Liver (tissue), 9 donors: ENCODE data around the gene SCGN. TPM values are rescaled to one million over a fixed set of nuclear protein-coding genes. Genes with fewer than 3 reads are reported as not detected.

ENCODE experiments used
- DNase-seq: peaks from one replicate; pipeline ENCODE4 v3.0.0-alpha.2; 2017; ENCODE audit warnings: low spot score
- H3K27ac ChIP-seq, 2 donors: one replicate each; pipeline ENCODE4 v1.7.0; 2013; ENCODE audit warnings: inconsistent platforms in 2 of 2, low read length in 2 of 2, control low read depth in 1 of 2, low read depth in 1 of 2, mild to moderate bottlenecking in 1 of 2
- H3K27me3 ChIP-seq, 4 donors: one replicate each; pipeline versions ENCODE4 v1.6.1 to v1.7.0; 2013; ENCODE audit warnings: low read length in 3 of 4, inconsistent platforms in 1 of 4, mild to moderate bottlenecking in 1 of 4, moderate library complexity in 1 of 4; ENCODE audit not compliant: control insufficient read depth in 4 of 4, insufficient read depth in 4 of 4
- H3K36me3 ChIP-seq, 4 donors: one replicate each; pipeline versions ENCODE4 v1.6.1 to v1.7.0; 2013; ENCODE audit warnings: low read length in 3 of 4, mild to moderate bottlenecking in 3 of 4, low read depth in 1 of 4, moderate library complexity in 1 of 4; ENCODE audit not compliant: control insufficient read depth in 4 of 4, insufficient read depth in 3 of 4
- H3K4me1 ChIP-seq, 4 donors: one replicate each; pipeline versions ENCODE4 v1.6.1 to v1.7.0; 2013; ENCODE audit warnings: low read length in 3 of 4, mild to moderate bottlenecking in 3 of 4, moderate library complexity in 1 of 4; ENCODE audit not compliant: control insufficient read depth in 4 of 4, insufficient read depth in 4 of 4
- H3K4me3 ChIP-seq, 3 donors: one replicate each; pipeline versions ENCODE4 v1.6.1 to v1.7.0; 2013; ENCODE audit warnings: low read length in 3 of 3, control low read depth in 1 of 3, low read depth in 1 of 3, mild to moderate bottlenecking in 1 of 3
- H3K9ac ChIP-seq, 2 donors: one replicate each; pipeline ENCODE4 v1.7.0; 2013; ENCODE audit warnings: low read length in 2 of 2, mild to moderate bottlenecking in 2 of 2, moderate library complexity in 2 of 2, control low read depth in 1 of 2, low read depth in 1 of 2
- H3K9me3 ChIP-seq, 4 donors: one replicate each; pipeline versions ENCODE4 v1.6.1 to v1.7.0; 2013; ENCODE audit warnings: low read length in 3 of 4; ENCODE audit not compliant: control insufficient read depth in 4 of 4
- EGR1 ChIP-seq, 2 donors: IDR thresholded peaks; 2 replicates each; pipeline ENCODE4 v1.6.1; 2016 to 2018; ENCODE audit warnings: antibody characterized with exemption in 2 of 2, low read depth in 2 of 2
- FOXA2 ChIP-seq: IDR thresholded peaks from 2 replicates; pipeline ENCODE4 v1.6.1; 2016; ENCODE audit warnings: antibody characterized with exemption
- GABPA ChIP-seq, 2 donors: IDR thresholded peaks in 1 of 2; conservative IDR thresholded peaks in 1 of 2; 2 replicates each; pipeline ENCODE4 v1.6.1; 2016; ENCODE audit warnings: antibody characterized with exemption in 2 of 2, mild to moderate bottlenecking in 1 of 2, moderate library complexity in 1 of 2
- HNF4A ChIP-seq, 2 donors: conservative IDR thresholded peaks; 2 replicates each; pipeline ENCODE4 v1.6.1; 2016; ENCODE audit warnings: antibody characterized with exemption in 2 of 2, mild to moderate bottlenecking in 2 of 2
- HNF4G ChIP-seq: IDR thresholded peaks from 2 replicates; pipeline ENCODE4 v1.6.1; 2016; ENCODE audit warnings: antibody characterized with exemption
- JUND ChIP-seq, 2 donors: IDR thresholded peaks; 2 replicates each; pipeline ENCODE4 v1.6.1; 2016; ENCODE audit warnings: antibody characterized with exemption in 2 of 2
- NR2F2 ChIP-seq: IDR thresholded peaks from 2 replicates; pipeline ENCODE4 v1.6.1; 2016; ENCODE audit warnings: antibody characterized with exemption
- RAD21 ChIP-seq, 2 donors: IDR thresholded peaks; 2 replicates each; pipeline ENCODE4 v1.6.1; 2016; ENCODE audit warnings: antibody characterized with exemption in 2 of 2, mild to moderate bottlenecking in 2 of 2
- RXRA ChIP-seq, 2 donors: IDR thresholded peaks; 2 replicates each; pipeline ENCODE4 v1.6.1; 2017 to 2018; ENCODE audit warnings: antibody characterized with exemption in 2 of 2, mild to moderate bottlenecking in 1 of 2
- SP1 ChIP-seq: IDR thresholded peaks from 2 replicates; pipeline ENCODE4 v1.6.1; 2018; ENCODE audit warnings: antibody characterized with exemption, mild to moderate bottlenecking
- TAF1 ChIP-seq: conservative IDR thresholded peaks from 2 replicates; pipeline ENCODE4 v1.6.1; 2016; ENCODE audit warnings: antibody characterized with exemption, mild to moderate bottlenecking
- YY1 ChIP-seq: IDR thresholded peaks from 2 replicates; pipeline ENCODE4 v1.6.1; 2016; ENCODE audit warnings: antibody characterized with exemption, mild to moderate bottlenecking
- WGBS: extraction: QIAGEN DNeasy Blood & Tissue Kit; methylation state at CpG from one replicate; pipeline ENCODE4 v1.1.7; 2013; 5-methylcytosine and 5-hydroxymethylcytosine counted together
- polyA plus RNA-seq, 2 donors: library from polyadenylated mRNA; stranded (reverse) in 1 of 2; unstranded in 1 of 2; fragments of 200-250 nt in 1 of 2; fragments of >200 nt in 1 of 2; fragmentation: Nextera tagmentation in 1 of 2; extraction: Ambion mirVana in 1 of 2; gene quantifications; one replicate each; pipeline versions ENCODE4 v1.2.1 to v1.2.3, GENCODE V29; 2013 to 2015
- total RNA-seq, 2 donors: library from RNA; depleted of rRNA; stranded (reverse); fragments of >200 nt; gene quantifications; one replicate each; pipeline ENCODE4 v1.2.3, GENCODE V29; 2014
- TF ChIP-seq, protein P1 (sequence below): fragments of 150-350 bp; IDR thresholded peaks from 2 replicates; pipeline ENCODE4 v1.5.1; 2017; ENCODE audit warnings: improper control_type of control experiment, low read depth, low read length; ENCODE audit not compliant: missing input control
- TF ChIP-seq, protein P2 (sequence below): IDR thresholded peaks from 2 replicates; pipeline ENCODE4 v1.6.1; 2016; ENCODE audit warnings: antibody characterized with exemption
- TF ChIP-seq, protein P3 (sequence below): IDR thresholded peaks from 2 replicates; pipeline ENCODE4 v1.6.1; 2016; ENCODE audit warnings: antibody characterized with exemption
- TF ChIP-seq, protein P4 (sequence below): IDR thresholded peaks from 2 replicates; pipeline ENCODE4 v1.6.1; 2016; ENCODE audit warnings: antibody characterized with exemption, mild to moderate bottlenecking
- donor health status: healthy.
- donor health status: healthy.
- donor health status: healthy.
- donor health status: healthy.
- donor health status: healthy.

Gene SCGN
- total and polyA plus RNA-seq, 4 donors = 0.28 to 8.1 (median 2.8) TPM

DNA sequence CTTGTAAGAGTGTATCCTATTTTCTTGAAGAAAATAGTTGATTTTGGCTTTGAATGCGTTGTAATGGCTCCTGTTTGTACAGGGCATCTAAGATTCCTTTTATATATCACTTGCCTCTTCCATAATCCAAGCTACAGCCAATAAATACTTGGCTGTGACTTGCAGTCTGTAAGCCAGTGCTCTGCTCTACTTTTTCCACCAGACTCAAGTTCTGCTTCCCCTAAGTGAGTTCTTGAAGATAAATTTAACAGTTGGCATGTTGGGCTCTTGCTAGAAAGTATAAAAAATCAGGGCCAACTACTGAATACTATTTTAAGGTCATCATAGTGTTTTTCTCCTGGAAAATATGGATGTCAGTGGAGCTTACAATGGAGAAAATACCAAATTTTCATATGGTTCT lies 36.5 kb upstream of the SCGN start (continued):
- TF ChIP-seq FOXA2 (no peak), EGR1 (IDR thresholded peaks at IDR 0.05; ENCODE audit: low read depth in 2 of 2) (no peak), JUND (IDR thresholded peaks at IDR 0.05) (no peak)
- TF ChIP-seq, protein P1, sequence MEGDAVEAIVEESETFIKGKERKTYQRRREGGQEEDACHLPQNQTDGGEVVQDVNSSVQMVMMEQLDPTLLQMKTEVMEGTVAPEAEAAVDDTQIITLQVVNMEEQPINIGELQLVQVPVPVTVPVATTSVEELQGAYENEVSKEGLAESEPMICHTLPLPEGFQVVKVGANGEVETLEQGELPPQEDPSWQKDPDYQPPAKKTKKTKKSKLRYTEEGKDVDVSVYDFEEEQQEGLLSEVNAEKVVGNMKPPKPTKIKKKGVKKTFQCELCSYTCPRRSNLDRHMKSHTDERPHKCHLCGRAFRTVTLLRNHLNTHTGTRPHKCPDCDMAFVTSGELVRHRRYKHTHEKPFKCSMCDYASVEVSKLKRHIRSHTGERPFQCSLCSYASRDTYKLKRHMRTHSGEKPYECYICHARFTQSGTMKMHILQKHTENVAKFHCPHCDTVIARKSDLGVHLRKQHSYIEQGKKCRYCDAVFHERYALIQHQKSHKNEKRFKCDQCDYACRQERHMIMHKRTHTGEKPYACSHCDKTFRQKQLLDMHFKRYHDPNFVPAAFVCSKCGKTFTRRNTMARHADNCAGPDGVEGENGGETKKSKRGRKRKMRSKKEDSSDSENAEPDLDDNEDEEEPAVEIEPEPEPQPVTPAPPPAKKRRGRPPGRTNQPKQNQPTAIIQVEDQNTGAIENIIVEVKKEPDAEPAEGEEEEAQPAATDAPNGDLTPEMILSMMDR = no peak

DNA sequence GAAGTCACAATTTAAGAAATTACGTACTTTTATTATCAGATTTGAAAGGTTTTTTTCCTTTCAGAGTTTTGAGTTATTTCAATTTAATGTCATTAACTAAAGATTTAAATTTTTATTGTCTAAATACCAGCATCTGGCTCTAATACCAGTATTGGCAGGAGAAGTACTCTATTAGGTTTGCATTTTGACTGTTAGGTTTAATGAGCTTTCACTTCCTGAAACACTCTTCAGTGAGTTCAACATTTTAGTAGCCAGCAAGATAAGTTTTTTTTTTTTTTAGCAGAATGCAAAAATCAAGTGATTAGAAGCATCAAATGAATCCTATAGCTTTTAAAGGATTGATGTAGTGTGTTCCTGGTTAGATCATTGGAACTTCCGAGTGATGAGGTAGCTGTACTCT lies 34.0 kb upstream of the SCGN start:
- Histone ChIP-seq H3K4me1 (peaks cover 0 to 6% (median 4%) of the 10 kb centered on the region in 4 donors), H3K9ac (no peak overlapping the region), H3K27me3 (no peaks in the 10 kb centered on the region), H3K27ac (no peak overlapping the region), H3K4me3 (no peak overlapping the region), H3K36me3 (no peaks in the 10 kb centered on the region), H3K9me3 (no peaks in the 10 kb centered on the region)
- TF ChIP-seq, protein P2, sequence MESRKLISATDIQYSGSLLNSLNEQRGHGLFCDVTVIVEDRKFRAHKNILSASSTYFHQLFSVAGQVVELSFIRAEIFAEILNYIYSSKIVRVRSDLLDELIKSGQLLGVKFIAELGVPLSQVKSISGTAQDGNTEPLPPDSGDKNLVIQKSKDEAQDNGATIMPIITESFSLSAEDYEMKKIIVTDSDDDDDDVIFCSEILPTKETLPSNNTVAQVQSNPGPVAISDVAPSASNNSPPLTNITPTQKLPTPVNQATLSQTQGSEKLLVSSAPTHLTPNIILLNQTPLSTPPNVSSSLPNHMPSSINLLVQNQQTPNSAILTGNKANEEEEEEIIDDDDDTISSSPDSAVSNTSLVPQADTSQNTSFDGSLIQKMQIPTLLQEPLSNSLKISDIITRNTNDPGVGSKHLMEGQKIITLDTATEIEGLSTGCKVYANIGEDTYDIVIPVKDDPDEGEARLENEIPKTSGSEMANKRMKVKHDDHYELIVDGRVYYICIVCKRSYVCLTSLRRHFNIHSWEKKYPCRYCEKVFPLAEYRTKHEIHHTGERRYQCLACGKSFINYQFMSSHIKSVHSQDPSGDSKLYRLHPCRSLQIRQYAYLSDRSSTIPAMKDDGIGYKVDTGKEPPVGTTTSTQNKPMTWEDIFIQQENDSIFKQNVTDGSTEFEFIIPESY = no peak
- TF ChIP-seq GABPA (IDR thresholded peaks at IDR 0.05 in 1 of 2, conservative IDR thresholded peaks at IDR 0.05 in 1 of 2) (no peak), JUND (IDR thresholded peaks at IDR 0.05) (no peak), YY1 (no peak)
- TF ChIP-seq, protein P1 = no peak
- TF ChIP-seq, protein P3, sequence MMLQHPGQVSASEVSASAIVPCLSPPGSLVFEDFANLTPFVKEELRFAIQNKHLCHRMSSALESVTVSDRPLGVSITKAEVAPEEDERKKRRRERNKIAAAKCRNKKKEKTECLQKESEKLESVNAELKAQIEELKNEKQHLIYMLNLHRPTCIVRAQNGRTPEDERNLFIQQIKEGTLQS = no peak
- 95% methylated on average over 2 of the region's 2 CpGs for WGBS
- no peak for DNase-seq

DNA sequence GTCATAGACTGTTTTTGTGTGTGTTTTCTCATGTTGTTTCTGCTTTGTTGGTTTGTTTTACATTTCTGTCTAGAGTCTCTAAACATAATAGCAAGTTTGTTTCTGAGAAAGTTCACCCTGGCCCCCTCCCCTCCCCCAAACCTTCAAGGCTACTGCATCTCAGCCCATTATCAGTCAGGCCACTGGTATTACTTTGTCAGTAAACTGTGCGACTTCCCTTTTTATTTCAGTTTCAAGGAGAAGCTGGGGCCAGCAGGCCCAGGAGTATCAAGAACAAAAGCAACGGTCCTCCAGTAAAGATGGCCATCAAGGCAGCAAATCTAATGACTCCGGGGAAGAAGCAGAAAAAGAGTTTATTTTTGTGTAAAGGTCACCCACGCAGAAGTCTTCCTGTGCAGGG lies 32.8 kb upstream of the SCGN start:
- TF ChIP-seq NR2F2 = no peak
- TF ChIP-seq EGR1 (IDR thresholded peaks at IDR 0.05; ENCODE audit: low read depth in 2 of 2) = no peak
- no peak for TF ChIP-seq SP1
- TF ChIP-seq, protein P1 = no peak
- TF ChIP-seq HNF4A (conservative IDR thresholded peaks at IDR 0.05) = no peak
- TF ChIP-seq, protein P4, sequence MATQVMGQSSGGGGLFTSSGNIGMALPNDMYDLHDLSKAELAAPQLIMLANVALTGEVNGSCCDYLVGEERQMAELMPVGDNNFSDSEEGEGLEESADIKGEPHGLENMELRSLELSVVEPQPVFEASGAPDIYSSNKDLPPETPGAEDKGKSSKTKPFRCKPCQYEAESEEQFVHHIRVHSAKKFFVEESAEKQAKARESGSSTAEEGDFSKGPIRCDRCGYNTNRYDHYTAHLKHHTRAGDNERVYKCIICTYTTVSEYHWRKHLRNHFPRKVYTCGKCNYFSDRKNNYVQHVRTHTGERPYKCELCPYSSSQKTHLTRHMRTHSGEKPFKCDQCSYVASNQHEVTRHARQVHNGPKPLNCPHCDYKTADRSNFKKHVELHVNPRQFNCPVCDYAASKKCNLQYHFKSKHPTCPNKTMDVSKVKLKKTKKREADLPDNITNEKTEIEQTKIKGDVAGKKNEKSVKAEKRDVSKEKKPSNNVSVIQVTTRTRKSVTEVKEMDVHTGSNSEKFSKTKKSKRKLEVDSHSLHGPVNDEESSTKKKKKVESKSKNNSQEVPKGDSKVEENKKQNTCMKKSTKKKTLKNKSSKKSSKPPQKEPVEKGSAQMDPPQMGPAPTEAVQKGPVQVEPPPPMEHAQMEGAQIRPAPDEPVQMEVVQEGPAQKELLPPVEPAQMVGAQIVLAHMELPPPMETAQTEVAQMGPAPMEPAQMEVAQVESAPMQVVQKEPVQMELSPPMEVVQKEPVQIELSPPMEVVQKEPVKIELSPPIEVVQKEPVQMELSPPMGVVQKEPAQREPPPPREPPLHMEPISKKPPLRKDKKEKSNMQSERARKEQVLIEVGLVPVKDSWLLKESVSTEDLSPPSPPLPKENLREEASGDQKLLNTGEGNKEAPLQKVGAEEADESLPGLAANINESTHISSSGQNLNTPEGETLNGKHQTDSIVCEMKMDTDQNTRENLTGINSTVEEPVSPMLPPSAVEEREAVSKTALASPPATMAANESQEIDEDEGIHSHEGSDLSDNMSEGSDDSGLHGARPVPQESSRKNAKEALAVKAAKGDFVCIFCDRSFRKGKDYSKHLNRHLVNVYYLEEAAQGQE = no peak
- no peak for TF ChIP-seq RAD21 (IDR thresholded peaks at IDR 0.05)
- no peak for TF ChIP-seq TAF1
- TF ChIP-seq RXRA (IDR thresholded peaks at IDR 0.05) = no peak
- TF ChIP-seq HNF4G = no peak
- TF ChIP-seq YY1 = no peak
- TF ChIP-seq JUND (IDR thresholded peaks at IDR 0.05) = no peak
- Histone ChIP-seq H3K36me3 (no peaks in the 10 kb centered on the region), H3K27ac (no peak overlapping the region), H3K9me3 (no peaks in the 10 kb centered on the region), H3K4me3 (no peak overlapping the region), H3K4me1 (peaks cover 0 to 6% (median 4%) of the 10 kb centered on the region in 4 donors), H3K27me3 (no peaks in the 10 kb centered on the region), H3K9ac (no peak overlapping the region)
- 84% methylated on average over 4 of the region's 4 CpGs for WGBS
- no peak for DNase-seq
